ENCODE data around the gene PCARE. TPM values are rescaled to one million over a fixed set of nuclear protein-coding genes. Genes with fewer than 3 reads are reported as not detected.
A peak's percentile ranks its signal among the peaks of the same experiment; 100 is the strongest.

Gene PCARE
- total and polyA plus RNA-seq, 2 experiments from 2014 or later = 2.2 TPM; not detected in 1

DNA sequence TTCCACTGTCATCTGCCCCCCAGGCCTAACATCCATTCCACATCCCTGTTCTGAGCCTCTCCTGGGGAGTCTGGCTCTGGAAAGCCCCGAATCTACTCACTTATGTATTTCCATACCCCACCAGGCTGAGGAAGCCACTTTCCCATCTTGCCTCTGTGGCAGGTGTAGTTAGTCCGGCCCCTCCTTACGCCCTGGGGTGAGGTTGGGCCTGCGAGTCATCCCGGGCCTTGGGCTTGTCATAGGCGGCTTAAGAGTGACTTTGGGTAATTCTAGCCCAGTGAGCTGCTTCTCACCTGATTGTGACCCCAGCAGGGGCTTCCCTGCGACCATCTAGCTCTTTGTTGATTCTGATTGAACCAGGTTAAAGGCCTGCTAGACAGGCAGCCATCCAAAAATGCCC is 21.1 kb downstream of the PCARE start:
- Histone ChIP-seq H3K4me3 (no peak overlapping the region), H3K79me2 (no peaks in the 10 kb centered on the region), H3K27ac (peak overlapping the region; percentile 4), H3K27me3 (no peaks in the 10 kb centered on the region), H3K9me2 (replicated peaks; ENCODE audit: insufficient read depth) (no peaks in the 10 kb centered on the region), H3K4me1 (ENCODE audit: insufficient read depth) (peaks cover 11% of the 10 kb centered on the region), H3K4me2 (no peak overlapping the region), H4K20me1 (ENCODE audit: insufficient read depth, poor library complexity, severe bottlenecking) (no peaks in the 10 kb centered on the region), H3K9me3 (ENCODE audit: low read depth) (no peaks in the 10 kb centered on the region), H3K36me3 (replicated peaks; ENCODE audit: insufficient read depth, low read depth) (no peaks in the 10 kb centered on the region), H2AFZ (no peak overlapping the region)
- no peak for DNase-seq (ENCODE audit: low spot score)
- 63% methylated on average over 7 of the region's 7 CpGs for WGBS (ENCODE audit: low lambda C conversion rate, missing lambda C conversion rate)
- TF ChIP-seq, protein P1, sequence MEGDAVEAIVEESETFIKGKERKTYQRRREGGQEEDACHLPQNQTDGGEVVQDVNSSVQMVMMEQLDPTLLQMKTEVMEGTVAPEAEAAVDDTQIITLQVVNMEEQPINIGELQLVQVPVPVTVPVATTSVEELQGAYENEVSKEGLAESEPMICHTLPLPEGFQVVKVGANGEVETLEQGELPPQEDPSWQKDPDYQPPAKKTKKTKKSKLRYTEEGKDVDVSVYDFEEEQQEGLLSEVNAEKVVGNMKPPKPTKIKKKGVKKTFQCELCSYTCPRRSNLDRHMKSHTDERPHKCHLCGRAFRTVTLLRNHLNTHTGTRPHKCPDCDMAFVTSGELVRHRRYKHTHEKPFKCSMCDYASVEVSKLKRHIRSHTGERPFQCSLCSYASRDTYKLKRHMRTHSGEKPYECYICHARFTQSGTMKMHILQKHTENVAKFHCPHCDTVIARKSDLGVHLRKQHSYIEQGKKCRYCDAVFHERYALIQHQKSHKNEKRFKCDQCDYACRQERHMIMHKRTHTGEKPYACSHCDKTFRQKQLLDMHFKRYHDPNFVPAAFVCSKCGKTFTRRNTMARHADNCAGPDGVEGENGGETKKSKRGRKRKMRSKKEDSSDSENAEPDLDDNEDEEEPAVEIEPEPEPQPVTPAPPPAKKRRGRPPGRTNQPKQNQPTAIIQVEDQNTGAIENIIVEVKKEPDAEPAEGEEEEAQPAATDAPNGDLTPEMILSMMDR (IDR thresholded peaks at IDR 0.05; ENCODE audit: poor library complexity) = no peak

DNA sequence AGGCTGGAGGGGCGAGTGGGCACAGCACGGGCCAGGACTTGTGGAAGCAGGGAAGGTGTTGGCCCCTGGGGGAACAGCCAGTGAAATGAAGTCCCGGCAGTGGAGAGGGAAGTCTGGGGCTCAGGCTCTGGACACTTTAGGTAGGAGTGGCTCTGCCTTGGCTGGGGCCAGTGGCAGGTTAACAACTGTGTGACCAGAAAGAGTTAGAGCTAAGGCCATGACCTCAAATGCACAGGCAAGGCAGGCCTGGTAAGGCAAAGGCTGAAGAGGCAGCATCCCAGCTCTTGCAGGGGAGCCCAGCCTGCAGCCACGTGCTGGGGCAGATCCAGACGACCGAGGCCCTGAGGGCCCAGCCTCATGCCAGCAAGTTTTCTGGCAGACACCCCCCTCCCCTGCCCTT is 21.5 kb downstream of the PCARE start:
- Histone ChIP-seq H3K27me3 (no peaks in the 10 kb centered on the region), H2AFZ (no peak overlapping the region), H3K4me3 (no peak overlapping the region), H3K4me1 (ENCODE audit: insufficient read depth) (peaks cover 11% of the 10 kb centered on the region), H3K9me3 (ENCODE audit: low read depth) (no peaks in the 10 kb centered on the region), H3K4me2 (no peak overlapping the region), H4K20me1 (ENCODE audit: insufficient read depth, poor library complexity, severe bottlenecking) (no peaks in the 10 kb centered on the region), H3K9me2 (replicated peaks; ENCODE audit: insufficient read depth) (no peaks in the 10 kb centered on the region), H3K27ac (no peak overlapping the region), H3K79me2 (no peaks in the 10 kb centered on the region), H3K36me3 (replicated peaks; ENCODE audit: insufficient read depth, low read depth) (no peaks in the 10 kb centered on the region)
- WGBS (ENCODE audit: low lambda C conversion rate, missing lambda C conversion rate) = 85% methylated on average over 6 of the region's 6 CpGs
- TF ChIP-seq EZH2 (IDR thresholded peaks at IDR 0.05; ENCODE audit: borderline replicate concordance) = no peak
- TF ChIP-seq, protein P1 (IDR thresholded peaks at IDR 0.05; ENCODE audit: poor library complexity) = no peak
- no peak for TF ChIP-seq EZH2phosphoT487 (IDR thresholded peaks at IDR 0.05; ENCODE audit: low read depth, severe bottlenecking, unreplicated experiment)
- DNase-seq (ENCODE audit: low spot score) = no peak

DNA sequence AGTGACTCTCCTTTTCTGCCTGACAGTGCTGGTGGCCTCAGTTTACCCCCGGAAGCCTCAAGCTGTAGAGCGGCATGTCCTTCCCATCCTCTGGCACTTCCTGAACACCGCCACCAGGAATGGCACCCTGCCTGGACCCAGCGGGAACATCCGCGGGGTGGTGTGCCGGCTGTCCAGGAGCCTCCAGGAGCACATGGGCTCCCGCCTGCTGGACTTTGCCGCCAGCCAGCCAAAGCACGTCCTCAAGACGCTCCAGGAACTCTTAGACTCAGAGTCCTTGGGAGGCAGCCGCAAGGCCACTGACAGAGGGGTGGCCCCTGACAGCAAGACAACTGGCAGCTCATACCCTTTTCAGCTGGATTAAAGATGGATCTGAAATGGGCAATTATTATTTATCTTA is 22.6 kb downstream of the PCARE start:
- 97% methylated on average over 12 of the region's 12 CpGs for WGBS (ENCODE audit: low lambda C conversion rate, missing lambda C conversion rate)
- H3K36me3 ChIP-seq (replicated peaks; ENCODE audit: insufficient read depth, low read depth) = no peaks in the 10 kb centered on the region
- no peak for TF ChIP-seq EZH2 (IDR thresholded peaks at IDR 0.05; ENCODE audit: borderline replicate concordance)
- TF ChIP-seq, protein P1 (IDR thresholded peaks at IDR 0.05; ENCODE audit: poor library complexity) = no peak

DNA sequence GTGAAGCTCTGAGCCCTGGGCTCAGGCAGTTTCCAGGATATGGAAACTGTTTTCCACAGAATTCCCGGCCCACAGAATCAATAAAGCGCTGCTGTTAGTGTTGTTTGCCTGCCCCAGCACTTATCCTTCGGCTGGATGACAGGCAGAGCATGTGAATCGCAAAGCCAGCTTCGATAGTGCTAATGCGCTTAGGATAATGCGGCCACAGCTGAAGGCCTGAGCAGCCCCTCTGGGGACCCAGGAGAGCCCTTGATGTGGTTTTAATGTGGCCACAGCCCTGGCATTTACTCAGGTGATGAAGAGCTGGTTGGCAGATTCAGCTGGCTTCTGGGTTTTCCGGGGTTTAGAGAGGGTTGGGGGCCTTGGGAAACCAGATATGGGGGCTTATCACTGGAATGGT is 23.7 kb downstream of the PCARE start:
- Histone ChIP-seq H3K27me3 (no peaks in the 10 kb centered on the region), H3K79me2 (no peaks in the 10 kb centered on the region), H3K9me2 (replicated peaks; ENCODE audit: insufficient read depth) (no peaks in the 10 kb centered on the region), H3K4me2 (no peak overlapping the region), H3K27ac (no peak overlapping the region), H3K9me3 (ENCODE audit: low read depth) (no peaks in the 10 kb centered on the region), H2AFZ (no peak overlapping the region), H3K4me3 (no peak overlapping the region), H3K4me1 (ENCODE audit: insufficient read depth) (peaks cover 11% of the 10 kb centered on the region), H4K20me1 (ENCODE audit: insufficient read depth, poor library complexity, severe bottlenecking) (no peaks in the 10 kb centered on the region), H3K36me3 (replicated peaks; ENCODE audit: insufficient read depth, low read depth) (no peaks in the 10 kb centered on the region)
- DNase-seq (ENCODE audit: low spot score) = no peak
- no peak for TF ChIP-seq EZH2 (IDR thresholded peaks at IDR 0.05; ENCODE audit: borderline replicate concordance)
- TF ChIP-seq EZH2phosphoT487 (IDR thresholded peaks at IDR 0.05; ENCODE audit: low read depth, severe bottlenecking, unreplicated experiment) = no peak
- TF ChIP-seq, protein P1 (IDR thresholded peaks at IDR 0.05; ENCODE audit: poor library complexity) = no peak
- 51% methylated on average over 8 of the region's 8 CpGs for WGBS (ENCODE audit: low lambda C conversion rate, missing lambda C conversion rate)

More for the DNA sequence above, 22.6 kb downstream of the PCARE start:
- Histone ChIP-seq H3K9me3 (ENCODE audit: low read depth) (no peaks in the 10 kb centered on the region), H2AFZ (no peak overlapping the region), H3K27me3 (no peaks in the 10 kb centered on the region), H4K20me1 (ENCODE audit: insufficient read depth, poor library complexity, severe bottlenecking) (no peaks in the 10 kb centered on the region), H3K9me2 (replicated peaks; ENCODE audit: insufficient read depth) (no peaks in the 10 kb centered on the region), H3K4me1 (ENCODE audit: insufficient read depth) (peaks cover 11% of the 10 kb centered on the region), H3K4me2 (no peak overlapping the region), H3K27ac (no peak overlapping the region), H3K79me2 (no peaks in the 10 kb centered on the region), H3K4me3 (no peak overlapping the region)
- no peak for DNase-seq (ENCODE audit: low spot score)
